GM12878 (cell line): Measurements from ENCODE around the gene GPALPP1. TPM values are rescaled to one million over a fixed set of nuclear protein-coding genes. Genes with fewer than 3 reads are reported as not detected.

Source experiments
- ATAC-seq: fragments of 200-7000 bp; cut with Tn5 transposase; 3 replicates; pipeline ENCODE4 v1.9.1; 2020; ENCODE audit warnings: mild to moderate bottlenecking, moderate library complexity
- BruUV-seq: library from RNA; stranded (reverse); fragments of 400-500 nt; replicated peaks from 2 replicates; lab custom pipeline; 2021; lab: Mats Ljungman, UMichigan
- CTCF ChIA-PET: fragments of 300-600 bp; sonication (Branson Sonifier 250); formaldehyde crosslinking; extraction: SDS; loops from one replicate; lab custom pipeline; 2021; ENCODE audit warnings: inconsistent platforms; lab: Yijun Ruan, JAX
- POLR2A ChIA-PET: fragments of 350-600 bp; formaldehyde crosslinking; extraction: SDS; loops from one replicate; lab custom pipeline; 2021; ENCODE audit warnings: inconsistent platforms; lab: Charles Lee
- RAD21 ChIA-PET: fragments of 300-600 bp; sonication (Branson Sonifier 250); formaldehyde crosslinking; loops from one replicate; lab custom pipeline; 2023; ENCODE audit warnings: antibody characterized with exemption; ENCODE audit not compliant: unreplicated experiment; lab: Charles Lee
- SMC1A ChIA-PET: fragments of 300-600 bp; sonication (Branson Sonifier 250); formaldehyde crosslinking; loops from one replicate; lab custom pipeline; 2023; ENCODE audit not compliant: unreplicated experiment, uncharacterized antibody; lab: Charles Lee
- DNase-seq: peaks from one replicate; pipeline ENCODE4 v3.0.0-alpha.2; 2011; ENCODE audit warnings: low read depth, low spot score
- FAIRE-seq: peaks from 3 replicates; lab custom pipeline; 2011; peaks lifted over from hg19 to GRCh38; lab: Jason Lieb, UNC
- H2AFZ ChIP-seq: 2 replicates; pipeline ENCODE4 v1.6.0; 2011; ENCODE audit warnings: low read depth, low read length, control low read depth; ENCODE audit not compliant: control insufficient read depth
- H3K27ac ChIP-seq: 2 replicates; pipeline ENCODE4 v1.5.1; 2011; ENCODE audit warnings: control low read depth; ENCODE audit not compliant: control insufficient read depth, insufficient read depth
- H3K27me3 ChIP-seq, 2 experiments: replicated peaks in 1 of 2; 2 replicates each; pipeline versions ENCODE4 v1.6.0 to v1.6.1; 2011; ENCODE audit warnings: low read length in 1 of 2; ENCODE audit not compliant: control insufficient read depth in 2 of 2, insufficient read depth in 2 of 2
- H3K36me3 ChIP-seq, 2 experiments: 2 replicates each; pipeline ENCODE4 v1.5.1; 2011; ENCODE audit warnings: low read length in 1 of 2; ENCODE audit not compliant: control insufficient read depth in 2 of 2, insufficient read depth in 2 of 2
- H3K4me1 ChIP-seq: 2 replicates; pipeline ENCODE4 v1.6.1; 2011; ENCODE audit warnings: mild to moderate bottlenecking, low read length, moderate library complexity, mixed read lengths; ENCODE audit not compliant: control insufficient read depth, insufficient read depth
- H3K4me2 ChIP-seq: 2 replicates; pipeline ENCODE4 v1.6.0; 2011; ENCODE audit warnings: control low read depth; ENCODE audit not compliant: control insufficient read depth, insufficient read depth
- H3K4me3 ChIP-seq: fragments of 200-600 bp; sonication (generic); 2 replicates; pipeline ENCODE4 v1.5.1; 2016
- H3K79me2 ChIP-seq: 2 replicates; pipeline ENCODE4 v1.6.0; 2011; ENCODE audit warnings: low read length; ENCODE audit not compliant: control insufficient read depth, insufficient read depth
- H3K9ac ChIP-seq: 2 replicates; pipeline ENCODE4 v1.8.0; 2011; ENCODE audit warnings: low read length, control low read depth, mixed read lengths; ENCODE audit not compliant: control insufficient read depth, insufficient read depth
- H3K9me3 ChIP-seq: replicated peaks from 3 replicates; pipeline ENCODE4 v1.5.1; 2011; ENCODE audit warnings: mild to moderate bottlenecking, low read length; ENCODE audit not compliant: control insufficient read depth, insufficient read depth
- H4K20me1 ChIP-seq: 2 replicates; pipeline ENCODE4 v1.6.0; 2011; ENCODE audit not compliant: control insufficient read depth, insufficient read depth
- IKZF2 ChIP-seq, 2 experiments: fragments of 450-650 bp; IDR thresholded peaks; 2 replicates each; pipeline ENCODE4 v1.6.1; 2017; ENCODE audit warnings: mild to moderate bottlenecking in 2 of 2, moderate library complexity in 2 of 2
- PAX5 ChIP-seq: IDR thresholded peaks from 2 replicates; pipeline ENCODE4 v1.6.1; 2011; ENCODE audit warnings: low read depth, low read length, borderline replicate concordance
- whole genome bisulfite sequencing: methylation state at CpG from one replicate; pipeline ENCODE4 v1.1.6; 2016; ENCODE audit warnings: low lambda C conversion rate; ENCODE audit not compliant: insufficient replicate concordance, insufficient coverage; ENCODE audit errors: missing lambda C conversion rate; 5-methylcytosine and 5-hydroxymethylcytosine counted together
- in situ Hi-C: fragments of 300-500 bp; cut with MboI; formaldehyde crosslinking; loops from 9 replicates; pipeline ENCODE4 v1.14.3; 2018; ENCODE audit warnings: mixed read lengths
- intact Hi-C: fragments of 100-400 bp; cut with micrococcal nuclease; formaldehyde crosslinking; loops from one replicate; pipeline ENCODE4 v1.14.2; 2022; ENCODE audit not compliant: unreplicated experiment
- polyA plus RNA-seq, 11 experiments: library from polyadenylated mRNA; depleted of rRNA in 4 of 11; unstranded in 6 of 11; stranded (reverse) in 5 of 11; fragments of >200 nt; fragmentation: Nextera tagmentation in 4 of 11; fragmentation: Illumina TruSeq in 1 of 11; extraction: Ambion mirVana in 4 of 11; extraction: Trizol in 1 of 11; gene quantifications; 1 replicate in 1 of 11; 2 replicates in 10 of 11; pipeline versions ENCODE4 v1.2.1 to v1.2.3, GENCODE V29; 2011 to 2016; ENCODE audit warnings: inconsistent platforms in 2 of 11, missing spikeins in 2 of 11, low read depth in 1 of 11
- small RNA-seq: library from RNA; depleted of rRNA; stranded (forward); fragments of <200 nt; gene quantifications from one replicate; pipeline ENCODE3, GENCODE V24; 2014
- total RNA-seq, 4 experiments: library from RNA; depleted of rRNA in 3 of 4; stranded (reverse); fragments of >200 nt in 3 of 4; fragmentation: Illumina TruSeq in 1 of 4; extraction: Trizol in 1 of 4; gene quantifications; 2 replicates each; pipeline versions ENCODE4 v1.2.1 to v1.2.3, GENCODE V29; 2013 to 2021

GPALPP1 gene
- total and polyA plus RNA-seq, 10 of the 15 experiments (the other 5 are each of a cell fraction or from before 2014, with no cell fraction given): 14.2 to 32.4 (median 27.9) TPM

GRCh38 chr13:45078003-45078402 is 88.7 kb downstream of the GPALPP1 start:
- in situ Hi-C loops: no loop called here
- intact Hi-C loops: no loop called here
- no peaks in the 10 kb centered on the region for H3K4me1 ChIP-seq
- H3K79me2 ChIP-seq: no peaks in the 10 kb centered on the region
- ChIA-PET POLR2A (no interaction called here), CTCF (no interaction called here), SMC1A (no interaction called here), RAD21 (no interaction called here)
- no peak overlapping the region for H3K27ac ChIP-seq
- H3K9me3 ChIP-seq: no peaks in the 10 kb centered on the region
- FAIRE-seq (no peak), ATAC-seq (no peak), DNase-seq (no peak)
- TF ChIP-seq IKZF2 (IDR thresholded peaks at IDR 0.05) (0 out of 4 replicates have a peak, but pooled peaks of 1 of the 2 experiments have one; percentile 13), PAX5 (no peak)
- no peaks in the 10 kb centered on the region for H4K20me1 ChIP-seq
- no peaks in the 10 kb centered on the region; a peak in 1 of 4 replicates for H3K27me3 ChIP-seq
- no peak overlapping the region for H3K9ac ChIP-seq
- WGBS: 41% methylated on average over 1 of the region's 1 CpG
- no peak overlapping the region for H3K4me2 ChIP-seq
- no peak overlapping the region for H3K4me3 ChIP-seq
- BruUV-seq: no TSS peak
- no peak overlapping the region for H2AFZ ChIP-seq
- no peaks in the 10 kb centered on the region for H3K36me3 ChIP-seq

Small RNA genes lying within 50 kb of the gene (small RNA-seq; reads per million reads assigned to genes)
- 0.12 reads per million for gene RN7SL49P

Other genes with a start within 250 kb of the GPALPP1 start
- 4.2 and 6.2 TPM in 2 replicates for gene NUFIP1, start 67 bp upstream of the GPALPP1 start, total RNA-seq (2014; rRNA removed)
- gene NUFIP1, start 67 bp upstream of the GPALPP1 start, total RNA-seq (2014; rRNA removed; fragmentation: Illumina TruSeq; extraction: Trizol): 10.9 TPM in 2 replicates
- 8.3 and 8.5 TPM in 2 replicates for gene NUFIP1, start 67 bp upstream of the GPALPP1 start, total RNA-seq (2021)
- gene NUFIP1, start 67 bp upstream of the GPALPP1 start, polyA plus RNA-seq (2011; rRNA removed): 2.9 and 5.5 TPM in 2 replicates
- 10.9 and 11.0 TPM in 2 replicates for gene NUFIP1, start 67 bp upstream of the GPALPP1 start, polyA plus RNA-seq (2014; fragmentation: Illumina TruSeq; extraction: Trizol)
- 1 to 10 TPM; 2.5 to 4.0 TPM for gene NUFIP1, start 67 bp upstream of the GPALPP1 start, polyA plus RNA-seq (2014; fragmentation: Nextera tagmentation; extraction: Ambion mirVana)
- gene NUFIP1, start 67 bp upstream of the GPALPP1 start, polyA plus RNA-seq (2014; rRNA removed): 4.1 and 5.5 TPM in 2 replicates
- 10 to 100 TPM in 1 of 2 experiments, 1 to 10 TPM in 1; 9.8 to 11.2 TPM for gene NUFIP1, start 67 bp upstream of the GPALPP1 start, polyA plus RNA-seq (2016; fragmentation: Nextera tagmentation; extraction: Ambion mirVana)
- 20.2 and 22.8 TPM in 2 replicates for gene GTF2F2, start 131.0 kb downstream of the GPALPP1 start, total RNA-seq (2014; rRNA removed)
- 30.4 and 30.8 TPM in 2 replicates for gene GTF2F2, start 131.0 kb downstream of the GPALPP1 start, total RNA-seq (2014; rRNA removed; fragmentation: Illumina TruSeq; extraction: Trizol)
- gene GTF2F2, start 131.0 kb downstream of the GPALPP1 start, total RNA-seq (2021): 19.6 and 22.1 TPM in 2 replicates
- 21.3 and 34.3 TPM in 2 replicates for gene GTF2F2, start 131.0 kb downstream of the GPALPP1 start, polyA plus RNA-seq (2011; rRNA removed)
- 22.2 and 36.4 TPM in 2 replicates for gene GTF2F2, start 131.0 kb downstream of the GPALPP1 start, polyA plus RNA-seq (2014; fragmentation: Illumina TruSeq; extraction: Trizol)
- gene GTF2F2, start 131.0 kb downstream of the GPALPP1 start, polyA plus RNA-seq (2014; fragmentation: Nextera tagmentation; extraction: Ambion mirVana): 10 to 100 TPM; 14.5 to 23.3 TPM
- gene GTF2F2, start 131.0 kb downstream of the GPALPP1 start, polyA plus RNA-seq (2014; rRNA removed): 18.3 and 23.0 TPM in 2 replicates
- gene GTF2F2, start 131.0 kb downstream of the GPALPP1 start, polyA plus RNA-seq (2016; fragmentation: Nextera tagmentation; extraction: Ambion mirVana): 10 to 100 TPM; 24.1 to 26.7 TPM
- gene KCTD4, start 211.5 kb downstream of the GPALPP1 start, total RNA-seq (2014; rRNA removed): 0.05 TPM in 1 of 2 replicates, not detected in the other
- not detected in 2 replicates for gene KCTD4, start 211.5 kb downstream of the GPALPP1 start, total RNA-seq (2014; rRNA removed; fragmentation: Illumina TruSeq; extraction: Trizol)
- not detected in 2 replicates for gene KCTD4, start 211.5 kb downstream of the GPALPP1 start, total RNA-seq (2021)
- not detected in 2 replicates for gene KCTD4, start 211.5 kb downstream of the GPALPP1 start, polyA plus RNA-seq (2011; rRNA removed)
- gene KCTD4, start 211.5 kb downstream of the GPALPP1 start, polyA plus RNA-seq (2014; fragmentation: Illumina TruSeq; extraction: Trizol): 0.10 TPM in 1 of 2 replicates, not detected in the other
- not detected for gene KCTD4, start 211.5 kb downstream of the GPALPP1 start, polyA plus RNA-seq (2014; fragmentation: Nextera tagmentation; extraction: Ambion mirVana)
- gene KCTD4, start 211.5 kb downstream of the GPALPP1 start, polyA plus RNA-seq (2014; rRNA removed): not detected in 2 replicates
- under 1 TPM in 1 of 2 experiments, not detected in 1; 0.09 TPM for gene KCTD4, start 211.5 kb downstream of the GPALPP1 start, polyA plus RNA-seq (2016; fragmentation: Nextera tagmentation; extraction: Ambion mirVana)